OCI-LY7 (cell line): ENCODE measurements around the gene DDX51.

Source experiments
- EZH2phosphoT487 ChIP-seq: fragments of 200-600 bp; sonication (generic); IDR thresholded peaks from 2 replicates; pipeline ENCODE4 v1.6.1; 2018; ENCODE audit warnings: low read depth, borderline replicate concordance, mild to moderate bottlenecking, mixed run types, antibody characterized with exemption, low read length, moderate library complexity, mixed read lengths
- TF ChIP-seq, protein P1 (sequence below): fragments of 200-600 bp; sonication (generic); conservative IDR thresholded peaks from 2 replicates; pipeline ENCODE4 v1.5.1; 2014; ENCODE audit warnings: mild to moderate bottlenecking, antibody characterized with exemption, low read length, moderate library complexity, mixed read lengths

DNA sequence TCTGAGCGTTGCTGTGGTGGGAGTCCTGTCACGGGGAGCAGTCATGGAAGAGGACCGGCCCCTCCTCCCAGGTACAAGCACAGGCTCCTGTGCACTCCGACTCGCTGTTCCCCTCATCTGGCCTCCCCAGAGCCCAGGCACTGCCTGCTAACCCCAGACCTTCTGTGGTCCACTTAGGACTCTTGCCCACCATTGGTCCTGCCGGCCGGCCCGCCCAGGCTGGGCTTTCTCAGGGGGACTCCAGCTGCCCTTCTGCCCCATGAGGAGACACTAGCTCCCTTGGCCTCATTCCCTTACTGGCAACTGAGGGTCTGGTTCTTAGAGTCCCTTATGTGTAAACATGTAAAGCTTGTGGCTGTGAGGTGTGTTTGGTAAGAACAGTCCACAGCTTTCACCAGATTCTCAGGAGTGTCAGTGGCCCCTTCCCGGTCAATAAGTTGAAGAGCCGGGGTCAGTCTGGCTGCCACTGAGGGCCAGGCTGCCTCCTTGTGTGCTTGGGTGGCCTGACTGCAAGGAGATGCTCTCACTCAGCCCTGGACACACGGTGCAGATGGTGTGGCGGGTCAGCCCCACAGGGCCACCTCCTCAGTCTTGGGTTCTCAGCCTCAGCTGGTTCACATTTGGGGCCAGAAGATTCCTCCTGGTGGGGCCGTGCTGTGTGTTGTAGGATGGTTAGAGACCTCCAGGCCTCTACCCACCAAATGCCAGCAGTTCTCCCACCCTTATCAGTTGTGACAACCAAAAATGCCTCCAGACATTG is 43.6 kb downstream of the DDX51 start:
- TF ChIP-seq, protein P1, sequence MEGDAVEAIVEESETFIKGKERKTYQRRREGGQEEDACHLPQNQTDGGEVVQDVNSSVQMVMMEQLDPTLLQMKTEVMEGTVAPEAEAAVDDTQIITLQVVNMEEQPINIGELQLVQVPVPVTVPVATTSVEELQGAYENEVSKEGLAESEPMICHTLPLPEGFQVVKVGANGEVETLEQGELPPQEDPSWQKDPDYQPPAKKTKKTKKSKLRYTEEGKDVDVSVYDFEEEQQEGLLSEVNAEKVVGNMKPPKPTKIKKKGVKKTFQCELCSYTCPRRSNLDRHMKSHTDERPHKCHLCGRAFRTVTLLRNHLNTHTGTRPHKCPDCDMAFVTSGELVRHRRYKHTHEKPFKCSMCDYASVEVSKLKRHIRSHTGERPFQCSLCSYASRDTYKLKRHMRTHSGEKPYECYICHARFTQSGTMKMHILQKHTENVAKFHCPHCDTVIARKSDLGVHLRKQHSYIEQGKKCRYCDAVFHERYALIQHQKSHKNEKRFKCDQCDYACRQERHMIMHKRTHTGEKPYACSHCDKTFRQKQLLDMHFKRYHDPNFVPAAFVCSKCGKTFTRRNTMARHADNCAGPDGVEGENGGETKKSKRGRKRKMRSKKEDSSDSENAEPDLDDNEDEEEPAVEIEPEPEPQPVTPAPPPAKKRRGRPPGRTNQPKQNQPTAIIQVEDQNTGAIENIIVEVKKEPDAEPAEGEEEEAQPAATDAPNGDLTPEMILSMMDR = no peak
- no peak for TF ChIP-seq EZH2phosphoT487
